GM12874 (cell line): ENCODE results near the gene SEPTIN6.

Experiments
- CTCF ChIP-seq: IDR thresholded peaks from 2 replicates; pipeline ENCODE4 v1.5.1; 2011; ENCODE audit warnings: low read depth, mild to moderate bottlenecking, control low read depth, low read length, moderate library complexity; ENCODE audit not compliant: insufficient read depth

The SEPTIN6 gene

GRCh38 chrX:119726900-119727555 lies 34.1 kb upstream of the SEPTIN6 start:
- no peak for TF ChIP-seq CTCF

- TF ChIP-seq CTCF, result no peak
Observed at GRCh38 chrX:119721926-119722325, 29.0 kb upstream of the SEPTIN6 start.

- no peak for TF ChIP-seq CTCF
Observed at GRCh38 chrX:119721487-119721886, 28.5 kb upstream of the SEPTIN6 start.

GRCh38 chrX:119709630-119710029 lies 16.7 kb upstream of the SEPTIN6 start:
- no peak for TF ChIP-seq CTCF

- no peak for TF ChIP-seq CTCF
Observed at GRCh38 chrX:119708936-119709335, 16.0 kb upstream of the SEPTIN6 start.

GRCh38 chrX:119706616-119707015 lies 13.6 kb upstream of the SEPTIN6 start:
- TF ChIP-seq CTCF, result no peak

- TF ChIP-seq CTCF, result peak; percentile 49; the same call in 1 of the 2 replicates
Observed at GRCh38 chrX:119698845-119699244, 5.9 kb upstream of the SEPTIN6 start.
